Measurements from ENCODE around the gene STAC3.

DNA sequence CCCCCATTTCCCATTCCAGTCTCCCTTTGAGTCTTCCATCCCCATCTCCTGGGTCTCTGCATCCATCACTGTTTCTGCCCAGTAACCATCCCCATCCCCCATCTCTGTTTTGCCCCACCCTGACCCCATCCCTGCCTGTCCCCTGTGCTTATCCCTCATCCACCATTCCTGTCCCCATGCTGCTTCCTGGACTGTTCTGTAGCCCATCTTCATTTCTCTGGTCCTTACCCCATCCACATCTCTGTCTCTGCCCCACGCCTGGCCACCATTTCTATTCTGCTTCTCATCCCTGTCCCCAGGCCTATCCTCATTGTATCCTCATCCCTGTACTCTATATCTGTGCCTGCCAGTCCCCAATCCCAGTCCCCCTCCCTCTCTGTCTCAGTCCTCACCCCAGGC, 30.2 kb downstream of the STAC3 start:
- TF ChIP-seq EZH2 (IDR thresholded peaks at IDR 0.05) (no peak), FOXP2 (optimal IDR thresholded peaks at IDR 0.05; ENCODE audit: control extremely low read depth, extremely low read length, insufficient read depth) (no peak), POLR2AphosphoS5 (IDR thresholded peaks at IDR 0.05; ENCODE audit: borderline replicate concordance, low read depth, low read length) (no peak)

Measured in SK-N-MC (cell line).